ENCODE data around the gene IGFBP5.

Gene IGFBP5

DNA sequence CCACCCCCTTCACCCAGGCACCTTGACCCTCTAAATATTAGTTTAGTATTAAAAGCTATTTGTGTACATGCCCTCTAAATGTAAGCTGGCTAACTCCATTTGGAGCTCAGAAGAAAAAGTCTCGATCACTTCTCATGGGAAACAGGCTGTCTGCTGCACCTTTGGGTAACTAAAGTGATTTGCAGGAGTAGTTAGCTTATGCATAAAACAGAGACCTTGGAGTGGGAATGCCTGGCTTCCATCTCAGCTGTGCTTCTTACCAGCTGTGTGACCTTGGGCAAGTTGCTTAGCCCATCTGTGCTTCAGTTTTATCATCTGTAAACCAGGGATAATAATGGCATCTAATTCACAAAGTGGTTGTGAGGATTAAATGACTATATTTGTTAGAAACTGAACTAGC is 32.2 kb downstream of the IGFBP5 start:
- DNase-seq, result no peak

DNA sequence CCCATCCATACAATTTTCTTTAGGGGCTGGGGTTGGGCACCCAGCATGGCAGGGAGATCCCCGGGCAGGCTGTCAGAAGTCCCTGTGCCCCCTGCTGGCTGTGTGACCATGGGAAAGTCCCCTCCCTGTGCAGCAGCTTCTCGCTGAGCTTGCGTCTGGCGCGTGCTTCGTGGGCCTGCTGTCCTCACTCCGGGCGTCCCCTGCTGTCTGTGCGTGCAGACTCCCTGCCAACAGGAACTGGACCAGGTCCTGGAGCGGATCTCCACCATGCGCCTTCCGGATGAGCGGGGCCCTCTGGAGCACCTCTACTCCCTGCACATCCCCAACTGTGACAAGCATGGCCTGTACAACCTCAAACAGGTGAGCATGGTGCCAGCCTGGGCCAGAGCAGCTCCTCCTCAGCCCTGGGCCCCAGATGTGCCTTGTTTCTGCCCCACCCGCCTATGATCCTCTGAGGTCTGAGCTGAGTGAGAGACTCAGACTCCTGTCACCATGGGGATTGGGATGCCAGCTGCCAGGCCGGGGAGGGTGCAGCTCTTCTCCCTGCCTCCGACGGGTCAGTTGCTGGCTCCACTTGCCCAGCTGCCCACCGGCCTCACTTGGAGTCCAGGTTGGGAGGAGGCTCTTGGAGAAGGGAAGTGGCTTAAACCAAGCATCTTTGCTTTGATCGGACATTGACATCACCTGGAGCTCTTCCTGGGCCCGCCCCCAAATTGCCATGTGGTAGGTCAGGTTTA is 33.5 kb downstream of the IGFBP5 start:
- DNase-seq, result no peak

DNA sequence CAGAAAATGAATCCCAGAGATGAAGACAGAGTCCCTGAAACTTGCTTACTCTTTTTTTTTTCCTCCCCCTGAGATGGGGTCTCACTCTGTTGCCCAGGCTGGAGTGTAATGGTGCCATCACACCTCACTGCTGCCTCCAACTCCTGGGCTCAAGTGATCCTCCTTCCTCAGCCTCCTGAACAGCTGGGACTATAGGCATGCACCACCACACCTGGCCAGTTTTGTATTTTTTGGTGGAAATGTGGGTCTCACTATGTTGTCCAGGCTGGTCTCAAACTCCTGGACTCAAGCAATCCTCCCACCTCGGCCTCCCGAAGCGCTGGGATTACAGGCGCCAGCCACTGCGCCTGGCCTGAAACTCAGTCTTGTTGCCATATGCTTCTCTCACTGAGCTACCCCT is 34.3 kb downstream of the IGFBP5 start:
- DNase-seq, result no peak

DNA sequence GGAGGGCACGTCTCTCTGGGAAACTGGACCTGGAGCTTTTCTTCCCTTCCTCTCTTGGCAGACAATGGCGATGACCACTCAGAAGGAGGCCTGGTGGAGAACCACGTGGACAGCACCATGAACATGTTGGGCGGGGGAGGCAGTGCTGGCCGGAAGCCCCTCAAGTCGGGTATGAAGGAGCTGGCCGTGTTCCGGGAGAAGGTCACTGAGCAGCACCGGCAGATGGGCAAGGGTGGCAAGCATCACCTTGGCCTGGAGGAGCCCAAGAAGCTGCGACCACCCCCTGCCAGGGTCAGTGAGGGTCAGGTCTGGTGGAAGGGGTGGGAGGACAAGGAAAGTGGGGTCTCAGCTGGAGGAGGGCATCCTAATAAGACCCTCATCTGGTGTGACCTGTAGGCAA is 34.9 kb downstream of the IGFBP5 start:
- DNase-seq, result no peak

DNA sequence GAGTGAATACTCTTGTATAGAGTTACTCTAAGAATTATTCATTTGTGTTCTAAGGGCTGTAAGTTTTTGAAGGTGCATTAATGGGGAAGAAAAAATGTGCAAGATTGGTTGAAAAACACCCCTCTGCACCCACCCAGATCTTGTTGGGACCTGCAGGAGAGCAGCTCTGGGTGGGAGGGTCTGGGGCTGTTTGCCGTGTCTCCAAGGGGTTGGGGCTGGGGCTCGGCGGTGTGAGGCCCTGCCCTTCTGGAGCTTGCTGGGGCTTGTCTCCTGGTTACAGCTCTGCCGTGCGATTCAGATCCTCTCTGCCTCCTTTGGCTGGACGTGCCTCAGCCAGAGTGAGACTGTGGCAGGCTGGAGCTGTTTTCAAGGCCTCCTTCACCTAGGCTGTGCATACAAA is 36.1 kb downstream of the IGFBP5 start:
- no peak for DNase-seq

DNA sequence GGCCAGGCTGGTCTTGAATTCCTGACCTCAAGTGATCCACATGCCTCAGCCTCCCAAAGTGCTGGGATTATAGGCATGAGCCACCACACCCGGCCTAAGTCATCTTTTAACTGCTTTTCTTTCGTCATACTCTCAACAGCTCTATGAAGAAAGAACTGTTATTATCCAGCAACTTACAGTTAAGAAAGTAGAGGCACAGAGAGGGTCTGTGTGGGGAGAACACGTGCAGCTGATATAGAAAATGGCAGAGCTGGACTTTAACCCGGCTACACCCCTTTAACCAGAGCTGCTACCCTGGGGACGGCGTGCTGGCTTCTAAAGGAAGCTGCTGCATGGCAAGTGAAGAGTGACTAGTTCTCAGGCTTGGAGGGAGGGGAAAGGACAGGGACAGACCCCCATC is 36.6 kb downstream of the IGFBP5 start:
- DNase-seq, result no peak

DNA sequence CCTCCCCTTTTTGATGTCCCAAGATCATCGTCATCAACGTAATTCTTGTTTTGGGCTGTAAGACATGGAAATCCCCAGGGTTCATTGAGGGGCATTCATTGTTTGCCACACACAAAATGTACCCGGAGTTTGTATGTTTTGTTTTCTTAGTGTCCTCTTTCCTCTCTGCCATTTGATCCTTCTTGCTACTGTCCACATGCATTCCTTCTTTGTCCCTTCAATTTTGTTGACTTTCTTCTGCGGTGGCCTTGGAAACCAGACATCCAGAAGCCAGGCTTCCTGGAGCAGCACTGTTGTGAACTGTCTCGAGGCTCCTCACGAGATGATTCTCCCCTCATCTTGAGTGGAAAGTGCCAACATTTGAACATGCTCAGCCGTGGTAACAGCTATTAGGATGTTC is 37.4 kb downstream of the IGFBP5 start:
- no peak for DNase-seq

DNA sequence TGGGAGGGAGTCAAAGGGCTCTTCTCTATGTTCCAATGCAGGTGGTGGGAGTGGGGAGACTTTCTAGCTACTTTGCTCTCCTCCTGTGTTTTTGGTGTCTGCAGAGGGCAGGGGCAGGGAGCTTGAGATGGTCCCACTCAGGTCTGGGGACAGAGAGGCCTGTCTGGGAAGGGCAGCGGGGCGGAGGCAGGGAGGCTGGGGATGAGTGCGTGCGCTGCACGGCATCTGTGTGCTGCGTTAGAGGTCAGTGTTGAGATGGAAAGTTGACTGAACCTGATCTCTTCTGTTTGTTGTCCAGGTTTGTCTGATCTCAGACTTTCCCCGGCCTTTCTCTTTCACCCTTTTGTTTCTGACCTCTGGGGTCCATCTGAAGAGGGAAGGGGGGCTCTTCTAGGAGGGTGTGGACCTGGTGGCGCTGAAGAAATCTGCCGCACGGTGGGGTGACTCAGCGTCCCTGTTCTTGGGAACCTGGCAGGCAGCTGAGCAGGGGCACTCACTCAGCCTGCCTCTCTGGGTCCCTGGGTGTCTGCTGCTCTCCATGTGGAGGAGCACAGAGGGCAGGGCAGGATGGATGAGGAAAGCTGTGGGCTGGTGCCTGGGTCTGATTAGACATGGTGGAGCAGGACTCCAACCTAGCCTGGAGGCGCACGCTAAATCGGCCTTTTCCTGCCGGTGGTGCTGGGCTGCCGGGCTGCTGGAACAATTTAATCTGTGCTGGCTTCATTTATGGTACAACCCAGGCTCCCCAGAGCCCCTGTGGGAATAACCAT is 38.1 kb downstream of the IGFBP5 start:
- no peak for DNase-seq

DNA sequence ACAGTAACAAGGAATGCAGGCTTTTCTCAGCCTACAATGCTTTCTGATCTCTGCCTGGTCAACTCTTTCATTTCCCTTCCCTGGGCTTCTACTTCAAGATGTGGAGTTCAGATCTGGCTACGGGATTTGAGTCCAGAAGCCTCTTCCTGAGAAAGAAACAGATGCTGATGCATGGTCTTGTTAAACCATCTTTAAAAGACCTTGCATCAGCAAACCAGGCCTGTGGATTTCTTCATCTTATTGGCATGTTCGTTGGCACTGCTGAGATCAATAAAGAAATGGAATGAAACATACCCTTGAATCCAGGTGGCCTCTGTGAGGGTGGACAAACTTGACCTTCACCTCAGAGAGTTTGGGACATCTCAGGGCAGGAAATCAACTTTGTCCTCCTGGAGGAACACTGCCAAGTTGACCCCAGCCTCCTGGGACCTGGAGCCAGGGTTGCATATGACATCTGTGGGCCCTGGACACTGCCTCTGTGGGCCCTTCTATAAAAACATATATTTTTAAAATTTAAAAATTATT is 40.8 kb downstream of the IGFBP5 start:
- no peak for DNase-seq

DNA sequence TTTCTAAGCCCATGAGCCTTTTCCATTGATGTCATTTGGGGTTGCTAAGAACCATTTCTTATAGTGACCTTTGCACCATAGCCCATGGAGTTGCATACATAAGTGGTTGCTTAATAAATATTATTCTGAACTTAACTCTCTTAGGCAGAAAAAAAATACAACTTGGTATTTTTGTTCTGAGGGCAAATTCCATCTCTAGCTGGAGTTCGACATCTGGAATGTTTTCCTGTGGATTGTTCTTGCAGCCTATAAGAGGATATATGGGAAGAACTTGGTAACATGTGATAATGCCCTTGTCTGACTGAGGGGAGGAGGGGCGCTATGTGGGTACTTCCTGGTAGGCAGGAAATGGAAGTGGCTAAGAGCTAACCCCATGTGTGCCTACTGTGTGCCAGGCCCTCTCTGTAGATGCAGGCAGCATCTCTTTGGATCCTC is 41.4 kb downstream of the IGFBP5 start:
- DNase-seq, result no peak

DNA sequence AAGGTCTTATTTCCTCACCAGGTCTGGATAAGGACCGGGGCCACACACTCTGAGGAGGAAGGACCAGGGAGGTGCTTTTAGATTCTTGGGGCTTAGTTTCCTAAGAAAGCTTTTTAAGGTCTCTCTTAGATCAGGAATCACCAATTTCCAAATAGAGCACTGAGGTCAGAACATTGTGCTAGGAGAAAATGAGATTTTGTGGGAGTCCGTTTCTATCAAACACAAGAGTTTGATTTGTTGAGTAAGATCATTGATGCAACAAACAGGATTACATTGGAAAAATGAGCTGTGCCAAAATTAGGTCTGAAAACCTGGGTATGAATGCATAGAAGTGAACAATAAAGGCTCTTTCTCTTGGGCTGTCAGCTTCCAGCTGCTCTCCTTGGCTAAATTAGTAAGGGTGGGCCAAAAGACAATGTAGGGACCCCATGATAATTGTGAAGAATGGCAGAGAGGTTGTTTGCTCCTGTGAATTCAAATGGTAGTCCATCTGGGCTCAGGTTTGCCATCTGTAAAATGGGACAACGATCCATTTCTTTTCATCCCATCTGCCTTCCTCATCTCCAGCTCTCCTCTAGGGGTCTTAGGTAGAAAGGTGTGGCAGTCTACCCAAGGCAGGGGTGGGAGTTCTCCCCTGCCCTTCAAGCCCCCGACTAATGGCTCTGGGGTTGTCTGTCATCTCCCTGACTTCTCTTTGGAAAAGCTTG is 42.1 kb downstream of the IGFBP5 start:
- DNase-seq, result no peak

DNA sequence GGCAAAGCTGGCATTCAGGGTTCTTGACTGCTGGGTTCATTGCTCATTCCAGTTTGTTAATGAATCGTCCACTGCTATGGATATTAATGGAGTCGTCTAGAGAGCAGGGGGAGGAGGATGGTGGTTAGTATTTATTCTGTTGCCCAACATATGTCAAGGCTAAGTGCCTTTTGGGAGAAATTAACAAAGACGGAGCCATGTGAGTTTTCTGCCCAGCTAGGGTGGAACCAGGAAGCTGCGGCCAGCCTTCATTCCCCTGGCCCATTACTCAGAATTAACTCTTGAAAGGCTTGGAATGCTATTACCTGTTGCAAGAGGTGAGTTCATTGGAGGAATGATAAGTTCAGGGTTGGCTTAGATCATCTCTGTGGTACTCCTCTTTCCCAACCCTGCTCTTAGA is 42.8 kb downstream of the IGFBP5 start:
- DNase-seq, result no peak

DNA sequence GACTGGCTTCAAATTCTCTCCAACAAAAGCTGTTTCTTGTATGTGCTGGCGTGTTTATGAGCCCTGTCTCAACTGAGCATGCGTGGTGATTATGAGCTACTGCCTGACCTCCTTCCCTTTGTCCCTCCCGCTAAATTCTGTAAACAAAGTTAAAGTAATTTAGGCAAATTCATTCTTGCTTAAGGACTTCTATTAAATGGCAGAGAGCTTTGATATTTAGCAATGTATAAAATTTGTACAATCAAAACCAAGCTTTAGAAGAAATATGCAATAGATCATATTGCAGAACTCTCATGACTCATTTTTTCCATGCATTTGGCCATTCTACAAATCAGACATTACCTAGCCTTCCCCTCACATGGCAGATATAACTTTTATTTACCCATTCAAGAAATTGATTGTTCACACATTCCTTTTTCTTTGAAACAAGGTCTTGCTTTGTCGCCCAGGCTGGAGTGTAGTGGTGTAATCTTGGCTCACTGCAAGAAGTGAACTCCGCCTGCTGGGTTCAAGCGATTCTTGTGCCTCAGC is 43.9 kb downstream of the IGFBP5 start:
- DNase-seq, result no peak

DNA sequence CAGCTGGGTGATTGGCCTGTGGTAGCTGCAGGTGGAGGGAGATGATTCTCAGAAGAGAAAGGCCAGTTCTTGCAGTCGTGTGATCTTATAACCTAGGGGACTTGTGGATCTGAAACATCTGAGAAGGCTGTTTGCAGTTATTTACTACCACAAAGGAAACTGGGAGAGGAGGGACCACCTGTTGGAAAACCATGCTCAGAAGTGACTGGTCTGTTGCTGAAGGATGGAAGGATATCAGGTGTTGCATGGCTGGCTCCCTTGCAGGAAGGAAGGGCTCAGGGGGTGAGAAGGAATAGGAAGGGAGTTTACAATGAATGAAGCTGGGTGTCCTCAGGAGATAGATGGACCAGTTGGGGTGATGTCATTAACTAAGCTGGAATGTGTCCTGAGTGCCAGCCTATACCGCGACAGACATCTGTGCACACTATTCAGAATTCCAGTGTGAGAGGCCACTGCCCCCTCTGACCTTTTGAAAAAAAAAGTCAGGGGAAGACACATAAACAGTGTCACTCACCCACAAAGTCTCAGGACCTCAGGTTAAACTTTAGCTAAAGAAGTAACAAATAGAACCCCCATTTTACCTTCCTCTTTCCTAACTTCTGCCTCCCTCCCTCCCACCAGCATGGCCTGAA is 44.6 kb downstream of the IGFBP5 start:
- DNase-seq, result no peak

DNA sequence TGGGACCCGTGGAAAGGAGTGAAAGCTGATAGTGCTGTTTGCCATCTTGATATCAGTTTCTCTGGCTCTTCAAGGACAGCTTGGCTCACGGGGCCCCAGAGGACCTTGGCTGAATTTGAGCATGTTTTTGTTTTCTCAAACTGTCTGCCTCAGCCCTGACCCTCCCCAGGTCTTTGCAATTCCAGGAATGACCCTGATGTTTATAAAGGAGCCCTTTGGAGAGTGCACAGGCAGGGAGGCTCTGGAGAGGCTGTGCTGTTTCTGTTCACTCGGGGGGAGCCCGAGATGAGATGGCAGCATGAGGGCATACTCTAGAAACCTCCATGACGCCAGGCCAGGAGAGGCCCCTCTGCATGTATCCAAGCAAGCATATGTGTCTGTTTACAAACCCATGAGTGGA is 45.8 kb downstream of the IGFBP5 start:
- DNase-seq, result no peak

DNA sequence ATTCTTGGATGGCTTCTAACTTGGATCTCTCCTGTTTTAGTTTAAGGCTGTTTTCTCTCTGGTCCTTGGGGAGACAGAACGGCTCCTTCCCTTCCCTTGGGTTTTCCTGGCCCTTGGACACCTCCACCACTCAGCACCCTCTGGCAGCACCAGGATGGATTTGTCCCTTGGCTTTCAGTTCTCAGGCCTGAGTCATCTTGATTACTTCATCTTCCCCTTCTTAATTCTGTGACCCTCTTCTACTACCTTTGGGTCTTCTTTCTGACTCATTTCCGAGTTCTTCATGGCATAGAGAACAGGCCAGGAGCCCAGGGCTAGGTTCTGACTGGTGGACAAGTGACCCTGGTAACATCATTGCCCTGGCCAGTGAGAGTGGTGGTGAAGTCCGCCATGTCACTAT is 47.2 kb downstream of the IGFBP5 start:
- DNase-seq, result no peak

DNA sequence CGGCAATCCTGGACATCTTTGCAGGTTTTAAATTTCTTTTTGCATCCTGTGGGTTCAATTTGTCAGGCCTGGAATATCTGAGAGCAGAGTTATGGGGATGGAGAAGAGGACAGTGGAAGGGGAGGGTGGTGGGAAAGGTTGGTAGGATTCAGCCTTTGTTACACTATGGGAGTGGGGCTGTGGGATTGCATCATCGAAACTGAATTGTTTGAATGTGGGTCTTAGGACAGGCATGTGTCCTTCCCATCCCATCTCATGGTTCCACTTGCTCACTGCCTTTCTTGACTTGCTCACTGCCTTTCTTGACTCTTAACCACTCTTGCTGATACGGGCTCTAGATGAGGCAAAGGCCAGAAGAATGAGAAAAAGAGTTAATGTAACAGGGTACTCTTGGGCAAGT is 49.2 kb downstream of the IGFBP5 start:
- DNase-seq, result no peak

DNA sequence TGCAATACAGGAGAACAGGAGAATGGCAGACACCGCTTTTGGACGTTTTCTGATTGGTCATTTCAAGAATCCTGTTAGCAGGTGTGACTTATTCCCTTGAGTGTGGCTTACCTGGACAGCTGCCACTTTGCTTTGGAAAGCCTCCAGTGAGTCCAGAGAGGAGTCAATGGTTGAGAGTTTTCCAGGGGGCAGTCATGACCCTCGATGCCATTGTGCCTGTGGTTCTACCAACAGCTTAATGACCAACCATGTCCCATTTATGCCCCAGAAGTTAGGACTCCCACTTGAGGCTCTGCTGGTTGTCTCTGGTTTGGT is 49.8 kb downstream of the IGFBP5 start:
- no peak for DNase-seq

DNA sequence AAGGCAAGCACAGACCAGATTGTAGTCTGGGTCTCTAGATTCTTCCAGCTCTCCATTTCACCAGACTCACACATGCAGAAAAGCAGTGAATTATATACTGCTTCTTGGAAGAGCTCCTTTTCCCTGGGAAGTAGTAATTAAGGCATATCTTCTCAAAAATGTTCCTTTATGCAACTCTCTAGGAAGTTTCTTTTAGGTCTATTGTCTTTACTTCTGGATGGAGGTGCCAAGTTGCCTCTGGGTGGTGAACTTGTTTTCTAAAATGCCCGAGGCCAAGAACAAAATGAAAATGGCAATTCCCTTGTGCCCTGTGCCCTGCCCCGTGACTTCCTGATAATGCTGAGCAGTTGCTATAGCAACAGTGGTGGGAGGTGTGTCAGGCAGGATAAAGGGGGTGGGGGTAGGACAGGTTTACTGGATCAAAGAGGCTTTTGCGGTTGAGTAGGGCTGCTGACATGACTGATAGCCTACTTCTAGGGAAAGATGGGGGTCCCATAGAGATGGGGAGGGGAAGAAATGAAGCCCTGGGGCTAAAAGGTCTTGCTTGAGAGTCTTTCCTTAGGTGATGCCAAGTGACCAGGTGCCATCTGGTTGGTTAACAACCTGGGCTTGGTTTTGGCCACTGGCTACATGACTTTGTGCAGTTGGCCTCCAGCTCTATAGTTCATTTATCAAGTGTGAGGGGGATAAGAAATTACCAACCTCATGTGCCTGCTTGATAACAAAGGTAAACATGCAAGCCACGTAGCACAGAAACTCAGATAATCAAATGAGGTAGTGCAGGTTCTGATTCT is 50.3 kb downstream of the IGFBP5 start:
- no peak for DNase-seq

DNA sequence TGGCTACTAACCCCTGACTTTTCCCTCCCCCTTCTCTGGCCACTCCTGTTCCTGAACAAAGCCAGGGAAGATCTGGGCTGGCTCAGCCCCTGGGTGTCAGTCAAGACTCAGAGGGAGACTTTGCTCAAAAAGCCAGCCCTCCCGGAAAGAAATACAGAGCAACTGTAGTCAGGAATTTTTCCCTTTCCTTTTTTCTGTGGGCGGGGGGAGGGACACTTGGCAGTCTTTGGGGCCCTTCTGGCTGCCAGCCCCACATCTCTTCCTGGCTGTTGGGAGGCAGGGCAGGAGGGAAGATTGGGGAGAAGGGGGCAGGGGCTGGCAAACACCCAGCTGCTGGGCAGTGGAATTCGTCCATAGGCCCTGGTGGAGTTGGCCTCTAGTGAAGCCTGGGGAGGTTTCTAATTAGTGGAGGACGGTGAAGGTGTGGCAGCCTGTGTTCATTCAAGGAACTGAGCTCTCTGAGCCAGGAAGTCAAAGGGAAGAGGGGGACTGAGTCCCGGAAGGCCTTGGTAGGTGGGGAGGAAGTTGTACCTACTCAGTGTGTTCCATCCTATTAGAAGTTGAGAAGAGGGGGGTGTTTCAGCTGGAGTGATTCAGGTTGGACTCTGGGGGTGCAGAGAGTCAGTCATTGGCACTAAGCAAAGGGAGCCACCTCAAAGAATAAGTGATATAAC is 51.2 kb downstream of the IGFBP5 start:
- no peak for DNase-seq

DNA sequence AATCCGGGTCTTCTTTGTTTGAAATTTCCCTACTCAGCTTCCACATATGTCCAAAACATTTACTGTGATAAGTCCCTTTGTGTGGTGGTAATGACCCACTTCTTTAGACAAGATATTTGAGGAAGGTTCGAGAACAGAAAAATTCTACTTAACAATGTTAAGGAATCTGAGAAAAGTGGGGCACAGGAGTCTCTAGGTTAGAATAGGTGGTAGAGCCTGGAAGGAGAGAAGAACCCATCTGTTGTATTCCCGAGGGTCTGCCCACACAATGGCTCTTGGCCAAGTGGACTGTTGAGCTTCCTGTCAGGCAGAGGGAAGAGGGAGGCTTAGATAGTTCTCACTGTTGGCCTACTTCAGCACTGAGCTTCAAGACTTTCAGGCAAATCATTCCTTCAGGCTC is 57.9 kb downstream of the IGFBP5 start:
- DNase-seq, result no peak

All from activated CD4-positive, alpha-beta T cell treated with anti-CD3 and anti-CD28 coated beads, Interleukin-2, Interleukin-6, amounts not matched to agents 100 ng/mL and 50 ng/mL, durations not matched to agents 16 hours and 8 hours (primary cell).